ENCODE data around the gene BATF. TPM values are rescaled to one million over a fixed set of nuclear protein-coding genes. Genes with fewer than 3 reads are reported as not detected.

The BATF gene
- total RNA-seq, 1 experiment from 2014 or later = not detected

- no peak overlapping the region for H3K27ac ChIP-seq (ENCODE audit: low read length)
- no peak for TF ChIP-seq POLR2AphosphoS5 (IDR thresholded peaks at IDR 0.05; ENCODE audit: low read depth, low read length)
- no peak for TF ChIP-seq TCF7L2 (IDR thresholded peaks at IDR 0.05; ENCODE audit: low read depth, low read length)
- TF ChIP-seq, protein P1, sequence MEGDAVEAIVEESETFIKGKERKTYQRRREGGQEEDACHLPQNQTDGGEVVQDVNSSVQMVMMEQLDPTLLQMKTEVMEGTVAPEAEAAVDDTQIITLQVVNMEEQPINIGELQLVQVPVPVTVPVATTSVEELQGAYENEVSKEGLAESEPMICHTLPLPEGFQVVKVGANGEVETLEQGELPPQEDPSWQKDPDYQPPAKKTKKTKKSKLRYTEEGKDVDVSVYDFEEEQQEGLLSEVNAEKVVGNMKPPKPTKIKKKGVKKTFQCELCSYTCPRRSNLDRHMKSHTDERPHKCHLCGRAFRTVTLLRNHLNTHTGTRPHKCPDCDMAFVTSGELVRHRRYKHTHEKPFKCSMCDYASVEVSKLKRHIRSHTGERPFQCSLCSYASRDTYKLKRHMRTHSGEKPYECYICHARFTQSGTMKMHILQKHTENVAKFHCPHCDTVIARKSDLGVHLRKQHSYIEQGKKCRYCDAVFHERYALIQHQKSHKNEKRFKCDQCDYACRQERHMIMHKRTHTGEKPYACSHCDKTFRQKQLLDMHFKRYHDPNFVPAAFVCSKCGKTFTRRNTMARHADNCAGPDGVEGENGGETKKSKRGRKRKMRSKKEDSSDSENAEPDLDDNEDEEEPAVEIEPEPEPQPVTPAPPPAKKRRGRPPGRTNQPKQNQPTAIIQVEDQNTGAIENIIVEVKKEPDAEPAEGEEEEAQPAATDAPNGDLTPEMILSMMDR (IDR thresholded peaks at IDR 0.05) = no peak
- TF ChIP-seq SIN3A (IDR thresholded peaks at IDR 0.05; ENCODE audit: borderline replicate concordance, insufficient read depth, low read depth, low read length) = no peak
- TF ChIP-seq REST (IDR thresholded peaks at IDR 0.05; ENCODE audit: insufficient read depth in 1 of 2, low read depth in 2 of 2, low read length in 1 of 2) = no peak
- in situ Hi-C loops (cut with HindIII; ENCODE audit: low pct_unique_long_range_greater_than_20kb, low sequenced_read_pairs) = no loop called here
Observed at GRCh38 chr14:75476274-75476995, 45.8 kb upstream of the BATF start.

DNA sequence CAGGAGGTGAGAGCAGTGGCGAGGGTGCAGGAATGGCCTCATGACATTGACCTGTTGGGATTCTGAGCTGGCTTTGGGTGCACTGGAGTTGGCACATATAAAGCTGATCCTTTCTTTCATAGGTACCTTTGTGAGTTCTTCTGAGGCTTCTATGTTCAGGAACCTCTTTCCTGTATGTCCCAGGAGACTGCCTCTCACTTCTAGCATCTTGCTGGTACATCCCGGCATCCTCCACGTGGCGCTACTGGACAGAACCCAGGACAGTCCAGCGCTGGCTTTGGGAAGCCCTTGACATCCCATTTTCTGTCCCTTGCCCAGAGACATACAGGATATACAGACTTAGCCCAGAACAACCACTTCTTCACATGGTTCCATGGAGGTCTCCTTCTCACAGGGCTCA, 44.4 kb upstream of the BATF start:
- no TSS peak for BruUV-seq (replicated peaks)
- CTCF ChIA-PET = interaction anchor here (0.5 kb wide), 1 partner anchor 473 kb away, joined by 5 read pairs; no protein-coding TSS in a partner anchor
- TF ChIP-seq TCF7L2 (IDR thresholded peaks at IDR 0.05; ENCODE audit: low read depth, low read length) (no peak), REST (IDR thresholded peaks at IDR 0.05; ENCODE audit: insufficient read depth in 1 of 2, low read depth in 2 of 2, low read length in 1 of 2) (no peak), SIN3A (IDR thresholded peaks at IDR 0.05; ENCODE audit: borderline replicate concordance, insufficient read depth, low read depth, low read length) (no peak), POLR2AphosphoS5 (IDR thresholded peaks at IDR 0.05; ENCODE audit: low read depth, low read length) (no peak)
- TF ChIP-seq, protein P1 (IDR thresholded peaks at IDR 0.05) = no peak

More at GRCh38 chr14:75476274-75476995, 45.8 kb upstream of the BATF start:
- BruUV-seq (replicated peaks) = no TSS peak
- Histone ChIP-seq H3K9me3 (ENCODE audit: control insufficient read depth, insufficient read depth, low read depth, low read length) (no peaks in the 10 kb centered on the region), H3K4me3 (ENCODE audit: low read depth in 2 of 2, low read length in 2 of 2) (no peak overlapping the region), H3K36me3 (ENCODE audit: control insufficient read depth, insufficient read depth, low read length) (no peaks in the 10 kb centered on the region), H3K27me3 (ENCODE audit: control insufficient read depth, insufficient read depth, low read length) (no peaks in the 10 kb centered on the region), H3K4me1 (ENCODE audit: control insufficient read depth, insufficient read depth, low read length) (no peaks in the 10 kb centered on the region)
- intact Hi-C loops (cut with micrococcal nuclease; ENCODE audit: unreplicated experiment) = no loop called here
- ATAC-seq (no peak), DNase-seq (ENCODE audit: low read depth, low spot score) (no peak)
- ChIA-PET CTCF (no interaction called here), POLR2A (no interaction called here)

More for the DNA sequence above, 44.4 kb upstream of the BATF start:
- POLR2A ChIA-PET = no interaction called here
- Histone ChIP-seq H3K4me1 (ENCODE audit: control insufficient read depth, insufficient read depth, low read length) (no peaks in the 10 kb centered on the region), H3K27ac (ENCODE audit: low read length) (no peak overlapping the region), H3K9me3 (ENCODE audit: control insufficient read depth, insufficient read depth, low read depth, low read length) (no peaks in the 10 kb centered on the region), H3K4me3 (ENCODE audit: low read depth in 2 of 2, low read length in 2 of 2) (no peak overlapping the region), H3K36me3 (ENCODE audit: control insufficient read depth, insufficient read depth, low read length) (no peaks in the 10 kb centered on the region), H3K27me3 (ENCODE audit: control insufficient read depth, insufficient read depth, low read length) (no peaks in the 10 kb centered on the region)
- in situ Hi-C loops (cut with HindIII; ENCODE audit: low pct_unique_long_range_greater_than_20kb, low sequenced_read_pairs) = no loop called here
- DNase-seq (ENCODE audit: low read depth, low spot score) (no peak), ATAC-seq (no peak)
- intact Hi-C loops (cut with micrococcal nuclease; ENCODE audit: unreplicated experiment) = no loop called here
